GM06990 (cell line): Measurements from ENCODE around the gene FBLIM1.

Experiments used
- DNase-seq: peaks from one replicate; pipeline ENCODE4 v3.0.0-alpha.2; 2011; ENCODE audit not compliant: insufficient read length; ENCODE audit errors: extremely low read depth
- H3K27me3 ChIP-seq: replicated peaks from 2 replicates; pipeline ENCODE4 v1.6.0; 2011; ENCODE audit warnings: low read length; ENCODE audit not compliant: control insufficient read depth, insufficient read depth
- H3K36me3 ChIP-seq: 2 replicates; pipeline ENCODE4 v1.5.1; 2011; ENCODE audit warnings: low read length; ENCODE audit not compliant: control insufficient read depth, insufficient read depth
- H3K4me3 ChIP-seq: replicated peaks from 2 replicates; pipeline ENCODE4 v1.5.1; 2011; ENCODE audit warnings: low read depth, mild to moderate bottlenecking, control low read depth, low read length
- CTCF ChIP-seq: IDR thresholded peaks from 2 replicates; pipeline ENCODE4 v1.5.1; 2011; ENCODE audit warnings: low read length, control low read depth, mild to moderate bottlenecking, inconsistent platforms; ENCODE audit not compliant: insufficient read depth, poor library complexity, severe bottlenecking

Gene FBLIM1

GRCh38 chr1:15727866-15728534, 30.6 kb upstream of the FBLIM1 start:
- H3K36me3 ChIP-seq: peaks cover 67% of the 10 kb centered on the region
- DNase-seq: no peak
- no peaks in the 10 kb centered on the region for H3K27me3 ChIP-seq
- no peak overlapping the region for H3K4me3 ChIP-seq
- TF ChIP-seq CTCF: no peak

GRCh38 chr1:15728937-15729657, 29.5 kb upstream of the FBLIM1 start:
- no peak overlapping the region for H3K4me3 ChIP-seq
- H3K27me3 ChIP-seq: no peaks in the 10 kb centered on the region
- DNase-seq: no peak
- TF ChIP-seq CTCF: no peak
- H3K36me3 ChIP-seq: peaks cover 70% of the 10 kb centered on the region

- TF ChIP-seq CTCF: no peak
- Histone ChIP-seq H3K36me3 (peaks cover 66% of the 10 kb centered on the region), H3K27me3 (no peaks in the 10 kb centered on the region), H3K4me3 (no peak overlapping the region)
- DNase-seq: no peak
Observed at GRCh38 chr1:15730423-15730822, 28.2 kb upstream of the FBLIM1 start.

DNA sequence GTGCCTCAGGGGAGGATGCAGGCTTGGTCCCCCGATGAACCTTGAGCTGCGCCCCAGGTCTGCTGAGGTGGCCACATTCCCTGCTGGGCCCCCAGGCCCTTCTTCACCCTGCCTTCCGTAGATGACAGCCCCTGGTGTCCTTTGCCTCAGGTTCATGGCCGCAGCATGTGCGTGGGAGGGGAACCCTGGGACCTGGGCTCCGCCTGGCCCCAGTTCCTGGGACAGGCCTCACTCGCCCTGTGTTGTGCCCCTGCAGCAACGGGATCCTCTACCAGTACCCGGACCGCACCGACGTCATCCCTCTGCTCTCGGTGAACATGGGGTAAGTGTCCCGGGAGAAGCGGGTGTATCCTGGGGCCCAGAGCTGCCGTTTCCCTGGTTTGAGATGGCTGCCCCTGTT, 27.7 kb upstream of the FBLIM1 start:
- no peak overlapping the region for H3K4me3 ChIP-seq
- no peaks in the 10 kb centered on the region for H3K27me3 ChIP-seq
- no peak for TF ChIP-seq CTCF
- DNase-seq: no peak
- H3K36me3 ChIP-seq: peaks cover 62% of the 10 kb centered on the region

GRCh38 chr1:15731735-15732685, 26.6 kb upstream of the FBLIM1 start:
- TF ChIP-seq CTCF: no peak
- no peak for DNase-seq
- Histone ChIP-seq H3K36me3 (peaks cover 54% of the 10 kb centered on the region), H3K4me3 (no peak overlapping the region), H3K27me3 (no peaks in the 10 kb centered on the region)
